Pons (tissue), 1 donor: Measurements from ENCODE around the gene PCK1.

Experiments
- DNase-seq: peaks from one replicate; pipeline ENCODE4 v3.0.0-alpha.2; 2016; ENCODE audit warnings: low spot score

Gene PCK1

DNA sequence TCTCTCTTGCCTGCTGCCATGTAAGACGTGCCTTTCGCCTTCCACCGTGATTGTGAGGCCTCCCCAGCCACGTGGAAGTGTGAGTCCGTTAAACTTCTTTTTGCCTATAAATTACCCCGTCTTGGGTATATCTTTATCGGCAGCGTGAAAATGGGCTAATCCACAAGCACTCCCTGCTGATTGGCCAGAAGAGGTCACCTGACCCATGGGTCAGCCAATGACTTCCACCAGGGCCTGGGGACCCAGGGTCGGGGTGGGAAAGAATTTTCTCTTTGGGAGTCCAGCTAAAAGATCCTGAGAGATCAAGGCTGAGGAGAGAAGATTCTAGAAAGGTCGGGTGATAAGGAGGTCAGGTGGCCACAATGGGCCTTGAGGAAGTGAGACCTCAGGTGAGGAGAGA is 42.2 kb downstream of the PCK1 start:
- no peak for DNase-seq

DNA sequence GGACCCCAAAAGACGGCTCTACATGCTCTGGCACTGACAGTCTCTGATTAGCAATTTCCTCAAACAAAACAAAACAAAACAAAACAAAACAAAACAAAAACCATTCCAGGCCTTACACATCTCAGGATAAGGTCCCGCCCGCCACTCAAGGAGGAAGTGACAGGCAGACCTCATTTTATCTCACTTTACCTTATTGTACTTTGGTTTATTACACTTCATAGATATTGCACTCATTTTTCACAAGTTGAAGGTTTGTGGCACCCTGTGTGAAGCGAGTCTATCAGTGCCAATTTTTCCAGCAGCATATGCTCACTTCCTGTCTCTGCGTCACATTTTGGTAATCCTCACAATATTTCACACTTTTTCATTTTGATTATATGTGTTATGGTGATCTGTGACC is 44.1 kb downstream of the PCK1 start:
- DNase-seq, result no peak

- no peak for DNase-seq
Measured at GRCh38 chr20:57605878-57606277, 45.0 kb downstream of the PCK1 start.

DNA sequence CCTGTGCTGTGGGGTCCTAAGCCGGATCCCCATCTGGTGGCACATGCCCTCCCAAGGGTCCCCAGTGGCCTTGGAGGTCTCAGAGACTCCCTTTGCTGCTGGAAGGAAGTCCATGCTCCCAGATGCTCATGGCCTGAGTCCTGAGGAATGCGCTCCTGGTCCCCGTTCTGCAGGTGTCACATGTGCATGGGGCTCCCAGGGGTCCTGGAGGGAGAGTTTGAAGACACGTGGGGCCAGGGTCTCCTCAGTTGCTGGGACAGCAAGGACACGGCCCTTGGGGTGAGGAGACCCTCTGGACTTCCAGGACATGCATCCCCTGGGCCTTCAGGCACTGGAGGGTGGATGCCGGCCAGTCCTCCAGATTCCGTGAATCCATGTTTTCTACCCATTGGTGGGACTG is 47.6 kb downstream of the PCK1 start:
- DNase-seq, result no peak

DNA sequence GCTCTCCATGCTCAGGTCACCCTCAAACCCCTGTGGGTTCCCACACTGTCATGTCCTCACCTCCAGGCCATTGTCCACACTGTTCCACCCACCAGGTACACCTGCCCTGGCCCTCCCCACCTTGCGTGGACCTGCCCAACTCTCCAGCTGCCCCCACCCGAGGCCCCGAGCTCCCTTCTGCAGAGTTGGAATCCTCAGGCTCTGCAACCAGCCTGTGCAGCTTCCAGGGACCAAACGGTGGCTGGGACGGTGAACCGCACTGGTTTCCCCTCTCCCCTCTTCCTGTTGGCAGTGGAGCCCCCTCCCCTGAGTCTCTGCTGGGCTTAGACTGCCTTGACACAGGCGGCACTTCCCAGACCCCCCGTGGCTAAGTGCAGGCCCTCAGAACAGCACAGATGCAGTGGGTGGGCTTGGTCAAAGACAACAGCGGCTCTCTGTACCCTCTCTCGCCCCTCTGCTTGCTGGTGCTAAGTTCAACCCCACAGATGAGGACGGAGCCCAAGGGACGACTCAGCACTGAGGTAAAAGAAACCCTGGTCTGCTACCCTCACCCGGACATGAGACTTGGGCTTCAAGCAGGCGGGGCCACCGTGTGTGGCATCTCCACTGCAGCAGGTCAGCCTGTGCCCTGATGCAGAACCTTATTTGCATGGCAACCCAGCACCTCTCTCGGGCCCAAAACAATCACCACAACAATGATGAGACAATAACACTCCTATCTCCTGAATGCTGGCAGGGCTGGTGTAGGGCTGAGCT is 48.4 kb downstream of the PCK1 start:
- no peak for DNase-seq

GRCh38 chr20:57609842-57610167 is 48.9 kb downstream of the PCK1 start:
- no peak for DNase-seq

GRCh38 chr20:57610261-57610952 is 49.5 kb downstream of the PCK1 start:
- no peak for DNase-seq

- DNase-seq, result peak; percentile 73
Measured at GRCh38 chr20:57611586-57612311, 50.8 kb downstream of the PCK1 start.

DNA sequence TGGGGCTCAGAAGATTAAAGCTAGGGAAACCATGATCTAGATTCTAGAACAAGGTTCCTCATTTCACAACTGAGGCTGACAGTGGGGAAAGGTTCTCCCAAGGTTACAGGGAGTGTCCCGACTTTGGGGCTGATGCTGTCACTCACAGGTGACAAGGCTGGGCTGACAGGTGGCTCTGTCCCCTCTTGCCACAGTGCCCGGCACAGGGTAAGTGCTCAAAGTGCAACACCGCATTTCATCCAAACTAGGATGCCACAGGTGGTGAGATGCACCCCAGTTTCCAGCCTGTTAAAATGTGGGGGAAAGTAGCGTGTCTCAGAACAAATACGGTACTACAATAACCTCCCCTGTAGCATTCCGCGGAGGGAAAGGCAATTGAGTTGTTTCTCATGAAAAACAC is 51.5 kb downstream of the PCK1 start:
- DNase-seq, result no peak

DNA sequence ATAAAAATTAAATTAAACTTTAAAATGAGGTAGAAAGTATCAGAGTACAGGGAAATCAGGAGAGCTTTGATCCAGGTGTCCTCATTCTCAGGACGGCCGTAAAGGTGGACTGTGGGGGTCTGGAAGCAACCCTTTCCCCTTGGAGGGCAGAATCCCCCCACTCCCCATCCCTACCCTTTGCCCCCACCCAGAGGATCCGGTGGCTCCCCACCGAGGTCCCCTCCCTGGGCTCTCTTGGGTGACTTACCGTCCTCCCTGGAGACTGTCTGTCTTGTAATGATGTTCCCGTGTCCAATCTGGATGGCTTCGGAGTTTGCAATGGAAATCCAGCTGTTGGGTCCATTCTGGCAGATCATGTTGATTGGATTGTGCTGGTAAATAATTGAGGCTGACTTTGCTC is 52.0 kb downstream of the PCK1 start:
- no peak for DNase-seq

DNA sequence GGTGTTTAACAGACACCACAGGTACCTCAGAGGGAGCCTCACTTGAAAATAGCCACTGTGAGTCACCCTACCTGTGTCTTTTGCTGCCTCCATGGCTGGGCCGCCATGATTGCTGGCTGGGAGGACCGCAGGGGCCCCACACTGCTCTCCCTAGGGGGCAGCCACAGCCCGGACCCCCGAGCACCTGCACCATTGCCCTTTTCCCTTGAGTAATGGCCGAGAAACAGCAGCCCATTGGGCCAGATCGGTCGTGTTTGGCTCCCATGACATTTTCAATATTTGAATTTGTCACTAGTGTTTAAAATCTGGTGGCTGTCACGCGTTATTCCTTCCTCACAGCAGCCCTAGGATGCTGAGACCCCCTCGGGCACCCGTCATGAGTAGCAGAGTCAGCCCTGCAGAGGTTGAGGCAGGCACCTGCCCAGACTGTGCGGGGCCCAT is 52.6 kb downstream of the PCK1 start:
- DNase-seq, result no peak

- no peak for DNase-seq
Measured at GRCh38 chr20:57614490-57615444, 53.9 kb downstream of the PCK1 start.

- DNase-seq, result no peak
Measured at GRCh38 chr20:57615445-57615811, 54.5 kb downstream of the PCK1 start.

DNA sequence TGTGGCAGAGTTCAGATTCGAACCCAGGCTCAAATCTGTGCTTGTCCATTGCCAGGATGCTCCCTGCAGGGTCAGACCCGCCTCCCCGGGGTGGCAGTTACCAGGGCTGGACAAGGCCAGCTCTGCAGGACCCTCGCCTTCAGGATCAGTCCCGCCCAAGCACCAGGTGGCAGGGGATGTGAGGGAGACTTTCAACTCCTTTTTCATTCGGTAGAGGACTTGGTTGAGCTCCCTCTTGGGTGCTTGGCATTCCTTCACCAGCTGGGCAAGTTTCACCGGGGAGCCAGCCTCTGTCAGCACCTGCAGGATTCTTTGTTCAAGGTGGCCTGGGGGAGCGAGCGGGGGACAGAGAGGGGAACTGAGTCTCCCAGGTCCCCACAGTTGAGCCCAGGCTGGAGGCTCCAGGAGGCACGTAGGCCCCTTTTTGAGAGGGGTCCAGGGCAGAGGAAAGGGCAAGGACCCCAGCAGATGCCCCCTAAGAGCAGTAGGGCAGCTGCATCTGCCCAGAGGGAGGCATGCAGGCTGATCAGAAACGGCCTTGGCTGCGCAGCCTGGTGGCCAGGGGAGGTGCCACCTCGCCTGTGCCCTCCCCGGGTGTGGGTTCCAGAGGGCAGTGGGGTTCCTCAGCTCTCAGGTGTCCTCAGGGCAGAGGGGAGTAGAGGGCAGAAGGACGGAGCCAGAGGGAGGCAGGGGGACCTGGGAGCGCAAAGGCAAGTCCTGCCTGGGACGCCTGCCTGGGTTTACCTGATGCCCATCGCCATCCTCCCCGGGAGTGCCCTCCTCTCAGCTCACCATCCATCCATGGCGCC is 55.4 kb downstream of the PCK1 start:
- no peak for DNase-seq

DNA sequence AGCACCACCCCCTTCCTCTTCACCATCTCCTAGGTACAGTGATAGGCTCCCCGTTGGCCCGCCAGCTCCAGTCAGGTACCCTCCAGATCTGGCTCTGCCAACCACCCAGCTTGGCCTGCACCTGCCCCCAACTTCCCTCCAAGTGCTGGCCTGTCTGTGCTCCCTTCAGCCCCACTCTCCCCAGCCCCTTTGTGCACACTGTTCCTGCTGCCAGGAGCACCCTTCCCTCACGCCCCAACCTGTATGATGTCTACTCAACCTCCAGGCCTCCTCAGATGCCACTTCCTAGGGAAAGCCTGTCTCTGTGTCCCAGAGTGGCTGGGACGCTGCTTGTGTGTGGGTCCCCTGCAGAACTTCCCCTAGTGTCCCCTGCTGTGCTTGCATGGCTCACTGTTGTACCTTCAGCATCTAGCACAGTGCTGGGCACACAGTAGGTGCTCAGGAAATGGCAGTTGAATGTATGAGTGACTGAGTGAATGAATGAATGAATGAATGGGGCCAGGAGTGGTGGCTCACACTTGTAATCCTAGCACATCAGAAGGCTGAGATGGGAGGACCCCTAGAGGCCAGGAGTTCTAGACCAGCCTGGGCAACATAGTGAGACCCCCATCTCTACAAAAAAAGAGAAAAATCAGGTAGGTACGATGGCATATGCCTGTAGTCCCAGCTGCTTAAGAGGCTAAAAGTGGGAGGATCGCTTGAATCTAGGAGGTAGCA is 56.3 kb downstream of the PCK1 start:
- DNase-seq, result no peak
